Measurements from ENCODE around the gene SPAG17. TPM values are rescaled to one million over a fixed set of nuclear protein-coding genes. Genes with fewer than 3 reads are reported as not detected.

SPAG17 gene
- total RNA-seq, 1 donor: 3.3 TPM

DNA sequence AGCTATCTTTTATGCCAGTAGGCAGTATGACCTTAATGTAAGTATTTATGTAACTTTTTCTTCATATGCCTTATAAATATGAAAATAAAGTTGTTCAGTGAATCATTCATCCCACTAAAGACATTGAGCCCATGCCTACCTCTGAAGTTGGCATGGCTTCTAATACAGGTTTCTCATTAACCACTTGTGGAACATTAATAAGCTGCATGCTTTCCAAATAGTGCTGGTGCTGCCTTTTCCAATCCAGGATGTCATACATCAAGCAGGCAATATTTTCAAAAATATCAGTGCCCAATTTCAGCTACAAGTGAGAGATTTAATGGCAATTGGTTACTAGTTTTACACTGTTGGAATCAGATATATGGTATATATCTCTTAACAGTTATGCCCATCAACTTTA is 92.0 kb downstream of the SPAG17 start:
- no peaks in the 10 kb centered on the region for H3K9me3 ChIP-seq (ENCODE audit: low read depth, low read length)
- H3K4me2 ChIP-seq (ENCODE audit: insufficient read depth, low read length): no peak overlapping the region
- H4K20me1 ChIP-seq (ENCODE audit: insufficient read depth, low read length): no peaks in the 10 kb centered on the region
- H3K4me1 ChIP-seq (ENCODE audit: insufficient read depth, low read length): peaks cover 5% of the 10 kb centered on the region
- H3K4me3 ChIP-seq (ENCODE audit: insufficient read depth, low read length): no peak overlapping the region
- H3K79me2 ChIP-seq (ENCODE audit: insufficient read depth, low read length): no peaks in the 10 kb centered on the region
- TF ChIP-seq, protein P1, sequence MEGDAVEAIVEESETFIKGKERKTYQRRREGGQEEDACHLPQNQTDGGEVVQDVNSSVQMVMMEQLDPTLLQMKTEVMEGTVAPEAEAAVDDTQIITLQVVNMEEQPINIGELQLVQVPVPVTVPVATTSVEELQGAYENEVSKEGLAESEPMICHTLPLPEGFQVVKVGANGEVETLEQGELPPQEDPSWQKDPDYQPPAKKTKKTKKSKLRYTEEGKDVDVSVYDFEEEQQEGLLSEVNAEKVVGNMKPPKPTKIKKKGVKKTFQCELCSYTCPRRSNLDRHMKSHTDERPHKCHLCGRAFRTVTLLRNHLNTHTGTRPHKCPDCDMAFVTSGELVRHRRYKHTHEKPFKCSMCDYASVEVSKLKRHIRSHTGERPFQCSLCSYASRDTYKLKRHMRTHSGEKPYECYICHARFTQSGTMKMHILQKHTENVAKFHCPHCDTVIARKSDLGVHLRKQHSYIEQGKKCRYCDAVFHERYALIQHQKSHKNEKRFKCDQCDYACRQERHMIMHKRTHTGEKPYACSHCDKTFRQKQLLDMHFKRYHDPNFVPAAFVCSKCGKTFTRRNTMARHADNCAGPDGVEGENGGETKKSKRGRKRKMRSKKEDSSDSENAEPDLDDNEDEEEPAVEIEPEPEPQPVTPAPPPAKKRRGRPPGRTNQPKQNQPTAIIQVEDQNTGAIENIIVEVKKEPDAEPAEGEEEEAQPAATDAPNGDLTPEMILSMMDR (IDR thresholded peaks at IDR 0.05; ENCODE audit: extremely low read depth, low read depth, low read length): no peak
- H2AFZ ChIP-seq (ENCODE audit: low read length): no peak overlapping the region
- no peak for DNase-seq (ENCODE audit: insufficient read length, low spot score, missing footprints)
- no peaks in the 10 kb centered on the region for H3K36me3 ChIP-seq (ENCODE audit: insufficient read depth, low read length)
- H3K27me3 ChIP-seq (ENCODE audit: insufficient read depth, low read length): peaks cover 4% of the 10 kb centered on the region
- H3K27ac ChIP-seq (ENCODE audit: low read depth, low read length): no peak overlapping the region

DNA sequence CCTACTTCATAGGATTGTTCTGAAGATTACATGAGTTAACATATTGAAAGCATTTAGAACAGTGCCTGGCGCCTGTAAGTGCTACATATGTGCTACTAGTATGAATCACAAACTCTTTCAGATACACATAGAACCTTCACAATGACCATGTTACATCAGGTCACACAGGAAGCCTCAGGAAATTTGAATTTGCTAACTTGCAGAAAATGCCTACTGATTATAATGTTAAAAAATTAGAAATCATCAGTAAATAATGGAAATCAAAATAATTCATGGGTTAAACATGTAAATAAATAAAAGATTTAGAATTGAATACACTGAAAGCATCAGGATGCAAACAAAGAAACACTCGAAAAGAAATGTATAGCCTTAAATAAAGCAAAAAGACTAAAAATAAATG is 94.9 kb downstream of the SPAG17 start:
- Histone ChIP-seq H3K36me3 (ENCODE audit: insufficient read depth, low read length) (no peaks in the 10 kb centered on the region), H4K20me1 (ENCODE audit: insufficient read depth, low read length) (no peaks in the 10 kb centered on the region), H3K4me3 (ENCODE audit: insufficient read depth, low read length) (no peak overlapping the region), H3K79me2 (ENCODE audit: insufficient read depth, low read length) (no peaks in the 10 kb centered on the region), H3K4me2 (ENCODE audit: insufficient read depth, low read length) (no peak overlapping the region), H2AFZ (ENCODE audit: low read length) (no peak overlapping the region), H3K27ac (ENCODE audit: low read depth, low read length) (no peak overlapping the region), H3K27me3 (ENCODE audit: insufficient read depth, low read length) (peaks cover 4% of the 10 kb centered on the region), H3K9me3 (ENCODE audit: low read depth, low read length) (no peaks in the 10 kb centered on the region), H3K4me1 (ENCODE audit: insufficient read depth, low read length) (no peaks in the 10 kb centered on the region)
- no peak for DNase-seq (ENCODE audit: insufficient read length, low spot score, missing footprints)
- TF ChIP-seq, protein P1 (IDR thresholded peaks at IDR 0.05; ENCODE audit: extremely low read depth, low read depth, low read length): no peak

DNA sequence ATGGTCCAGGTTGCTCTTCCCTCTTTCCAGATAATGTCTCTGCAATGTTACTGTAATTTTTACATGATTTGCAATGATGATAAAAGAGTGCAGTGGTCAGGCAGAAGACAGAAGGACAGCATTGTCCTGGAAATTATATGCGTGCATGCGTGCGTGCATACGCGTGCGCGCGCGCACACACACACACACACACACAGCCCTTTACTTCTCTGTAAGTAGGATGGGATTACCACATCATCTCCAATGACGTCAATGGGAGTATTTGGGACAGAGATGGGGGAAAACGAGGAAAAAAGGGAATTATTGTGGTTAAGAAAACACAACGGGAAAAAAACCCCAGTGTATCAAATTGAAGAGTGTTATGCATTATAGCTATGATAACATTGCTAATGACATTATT is 99.7 kb downstream of the SPAG17 start:
- no peaks in the 10 kb centered on the region for H3K27me3 ChIP-seq (ENCODE audit: insufficient read depth, low read length)
- H4K20me1 ChIP-seq (ENCODE audit: insufficient read depth, low read length): no peaks in the 10 kb centered on the region
- H3K27ac ChIP-seq (ENCODE audit: low read depth, low read length): no peak overlapping the region
- H3K9me3 ChIP-seq (ENCODE audit: low read depth, low read length): no peaks in the 10 kb centered on the region
- no peak for DNase-seq (ENCODE audit: insufficient read length, low spot score, missing footprints)
- no peaks in the 10 kb centered on the region for H3K79me2 ChIP-seq (ENCODE audit: insufficient read depth, low read length)
- H3K36me3 ChIP-seq (ENCODE audit: insufficient read depth, low read length): no peaks in the 10 kb centered on the region
- no peak overlapping the region for H2AFZ ChIP-seq (ENCODE audit: low read length)
- no peak overlapping the region for H3K4me2 ChIP-seq (ENCODE audit: insufficient read depth, low read length)
- no peak overlapping the region for H3K4me3 ChIP-seq (ENCODE audit: insufficient read depth, low read length)
- H3K4me1 ChIP-seq (ENCODE audit: insufficient read depth, low read length): no peaks in the 10 kb centered on the region
- TF ChIP-seq, protein P1 (IDR thresholded peaks at IDR 0.05; ENCODE audit: extremely low read depth, low read depth, low read length): no peak

DNA sequence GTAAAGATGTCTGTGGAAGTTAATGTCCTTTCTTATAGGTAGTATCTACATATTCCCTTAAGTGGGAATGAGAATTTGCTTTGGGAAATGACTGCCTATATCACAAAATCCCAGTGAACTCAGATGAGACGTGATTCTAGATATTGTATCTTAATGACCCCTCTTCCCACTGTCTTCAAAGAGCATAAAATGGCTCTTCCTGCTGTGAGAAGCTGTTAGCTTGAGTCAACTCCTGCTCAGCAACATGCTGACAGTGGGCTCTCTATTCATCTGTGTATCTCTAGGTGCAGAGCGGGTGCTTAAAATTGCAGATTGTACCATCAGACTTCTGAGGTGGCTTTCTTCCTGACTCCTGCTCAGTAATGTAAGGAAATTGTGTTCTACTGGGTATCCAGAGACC is 100.6 kb downstream of the SPAG17 start:
- H3K4me1 ChIP-seq (ENCODE audit: insufficient read depth, low read length): no peaks in the 10 kb centered on the region
- no peak overlapping the region for H3K4me3 ChIP-seq (ENCODE audit: insufficient read depth, low read length)
- H3K79me2 ChIP-seq (ENCODE audit: insufficient read depth, low read length): no peaks in the 10 kb centered on the region
- H3K9me3 ChIP-seq (ENCODE audit: low read depth, low read length): no peaks in the 10 kb centered on the region
- H4K20me1 ChIP-seq (ENCODE audit: insufficient read depth, low read length): no peaks in the 10 kb centered on the region
- no peak overlapping the region for H2AFZ ChIP-seq (ENCODE audit: low read length)
- no peaks in the 10 kb centered on the region for H3K36me3 ChIP-seq (ENCODE audit: insufficient read depth, low read length)
- DNase-seq (ENCODE audit: insufficient read length, low spot score, missing footprints): no peak
- H3K27me3 ChIP-seq (ENCODE audit: insufficient read depth, low read length): no peaks in the 10 kb centered on the region
- TF ChIP-seq, protein P1 (IDR thresholded peaks at IDR 0.05; ENCODE audit: extremely low read depth, low read depth, low read length): no peak
- no peak overlapping the region for H3K4me2 ChIP-seq (ENCODE audit: insufficient read depth, low read length)
- no peak overlapping the region for H3K27ac ChIP-seq (ENCODE audit: low read depth, low read length)
